CD8-positive, alpha-beta memory T cell (primary cell): Measurements from ENCODE around the gene SPA17. TPM values are rescaled to one million over a fixed set of nuclear protein-coding genes. Genes with fewer than 3 reads are reported as not detected.

Source experiments
- CTCF ChIA-PET: fragments of 350-600 bp; sonication (Branson Sonifier 250); formaldehyde crosslinking; loops from one replicate; lab custom pipeline; 2021; ENCODE audit warnings: antibody characterized with exemption; lab: Charles Lee
- POLR2A ChIA-PET: fragments of 350-600 bp; sonication (Branson Sonifier 250); formaldehyde crosslinking; loops from one replicate; lab custom pipeline; 2021; ENCODE audit warnings: antibody characterized with exemption; lab: Charles Lee
- DNase-seq, 5 donors: peaks; one replicate each; pipeline versions ENCODE4 v3.0.0 to v3.0.0-alpha.2; 2020 to 2022; ENCODE audit warnings: mixed read lengths in 1 of 5
- H3K27ac ChIP-seq: one replicate; pipeline ENCODE4 v1.7.0; 2013; ENCODE audit warnings: low read depth, mild to moderate bottlenecking, low read length, moderate library complexity
- H3K27me3 ChIP-seq: 2 replicates; pipeline ENCODE4 v1.7.0; 2013; ENCODE audit warnings: low read length, mild to moderate bottlenecking; ENCODE audit not compliant: insufficient read depth, poor library complexity, severe bottlenecking
- H3K36me3 ChIP-seq: 2 replicates; pipeline ENCODE4 v1.7.0; 2013; ENCODE audit warnings: mild to moderate bottlenecking, low read length, moderate library complexity; ENCODE audit not compliant: insufficient read depth
- H3K4me1 ChIP-seq: 2 replicates; pipeline ENCODE4 v1.7.0; 2013; ENCODE audit warnings: mild to moderate bottlenecking, low read length, moderate library complexity; ENCODE audit not compliant: insufficient read depth
- H3K4me3 ChIP-seq: 2 replicates; pipeline ENCODE4 v1.7.0; 2013; ENCODE audit warnings: mild to moderate bottlenecking, low read length
- H3K9me3 ChIP-seq: 2 replicates; pipeline ENCODE4 v1.7.0; 2013; ENCODE audit warnings: mild to moderate bottlenecking, low read length
- H3K27ac Mint-ChIP-seq, 8 donors: one replicate each; pipeline ENCODE4 v1.8.0; 2020 to 2021; ENCODE audit warnings: mixed read lengths in 8 of 8, mild to moderate bottlenecking in 6 of 8, inconsistent platforms in 3 of 8, moderate library complexity in 3 of 8
- H3K27me3 Mint-ChIP-seq, 2 donors: one replicate each; pipeline ENCODE4 v1.8.0; 2020 to 2021; ENCODE audit warnings: mixed read lengths in 2 of 2, mild to moderate bottlenecking in 1 of 2, moderate library complexity in 1 of 2
- H3K36me3 Mint-ChIP-seq, 3 donors: one replicate each; pipeline ENCODE4 v1.8.0; 2020 to 2021; ENCODE audit warnings: mixed read lengths in 3 of 3, inconsistent platforms in 1 of 3, mild to moderate bottlenecking in 1 of 3
- H3K4me1 Mint-ChIP-seq, 3 donors: one replicate each; pipeline ENCODE4 v1.8.0; 2020 to 2021; ENCODE audit warnings: mixed read lengths in 3 of 3, inconsistent platforms in 1 of 3, mild to moderate bottlenecking in 1 of 3
- H3K4me3 Mint-ChIP-seq, 7 donors: one replicate each; pipeline ENCODE4 v1.8.0; 2020 to 2021; ENCODE audit warnings: mixed read lengths in 7 of 7, mild to moderate bottlenecking in 6 of 7, moderate library complexity in 4 of 7, inconsistent platforms in 2 of 7
- H3K9me3 Mint-ChIP-seq, 5 donors: one replicate each; pipeline ENCODE4 v1.8.0; 2020 to 2022; ENCODE audit warnings: mixed read lengths in 5 of 5, mild to moderate bottlenecking in 3 of 5, moderate library complexity in 2 of 5, inconsistent platforms in 1 of 5
- polyA plus RNA-seq: library from polyadenylated mRNA; unstranded; fragments of 300-500 nt; fragmentation: Illumina TruSeq; gene quantifications from one replicate; pipeline ENCODE4 v1.2.3, GENCODE V29; 2021
- total RNA-seq, 2 experiments: library from RNA; stranded (reverse); gene quantifications; one replicate each; pipeline ENCODE4 v1.2.3, GENCODE V29; 2021

The SPA17 gene
- total and polyA plus RNA-seq, 3 experiments from 2014 or later = 1.4 to 3.9 (median 2.2) TPM

GRCh38 chr11:124725719-124726105 is 52.0 kb downstream of the SPA17 start:
- no peak overlapping the region for H3K4me3 ChIP-seq
- Mint-ChIP-seq H3K27me3 (peaks cover 31 to 53% of the 10 kb centered on the region in 2 donors), H3K4me1 (peaks cover 0 to 7% (median 4%) of the 10 kb centered on the region in 3 donors), H3K9me3 (no peaks in the 10 kb centered on the region), H3K27ac (peak overlapping the region in 1 of 8 donors; percentile 1), H3K36me3 (peaks cover 0 to 2% (median 0%) of the 10 kb centered on the region in 3 donors), H3K4me3 (no peak overlapping the region)
- POLR2A ChIA-PET = no interaction called here
- H3K27ac ChIP-seq = no peak overlapping the region
- H3K36me3 ChIP-seq = no peaks in the 10 kb centered on the region
- no peaks in the 10 kb centered on the region for H3K9me3 ChIP-seq
- CTCF ChIA-PET = no interaction called here
- DNase-seq = no peak
- peaks cover 3% of the 10 kb centered on the region for H3K27me3 ChIP-seq
- H3K4me1 ChIP-seq = no peaks in the 10 kb centered on the region

DNA sequence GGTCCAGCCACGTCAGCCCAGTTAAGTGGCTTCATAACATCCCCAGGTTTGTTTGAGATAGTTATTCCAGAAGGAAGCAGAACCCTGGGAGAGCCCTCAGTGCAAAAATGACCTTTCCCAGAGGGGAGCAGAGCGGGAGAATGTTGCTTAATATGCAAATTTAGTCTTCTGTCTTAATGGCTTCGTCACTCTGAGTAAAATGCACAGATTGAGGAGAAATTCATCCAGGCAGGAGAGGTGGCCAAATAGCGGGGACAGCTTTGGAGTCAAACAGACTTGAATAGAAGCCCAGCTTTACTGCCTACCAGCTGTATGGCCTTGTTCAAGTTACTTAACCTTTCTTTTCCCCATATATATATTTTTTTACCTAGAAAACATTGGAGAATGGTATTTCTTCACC is 53.8 kb downstream of the SPA17 start:
- H3K36me3 Mint-ChIP-seq = peaks cover 0 to 2% (median 0%) of the 10 kb centered on the region in 3 donors
- peaks cover 31 to 44% of the 10 kb centered on the region in 2 donors for H3K27me3 Mint-ChIP-seq
- H3K4me3 Mint-ChIP-seq = no peak overlapping the region
- no peaks in the 10 kb centered on the region for H3K4me1 ChIP-seq
- no peaks in the 10 kb centered on the region for H3K9me3 ChIP-seq
- no peak for DNase-seq
- H3K27ac ChIP-seq = no peak overlapping the region
- H3K4me3 ChIP-seq = no peak overlapping the region
- POLR2A ChIA-PET = no interaction called here
- H3K4me1 Mint-ChIP-seq = peaks cover 0 to 3% (median 0%) of the 10 kb centered on the region in 3 donors
- CTCF ChIA-PET = no interaction called here
- H3K27ac Mint-ChIP-seq = no peak overlapping the region
- H3K36me3 ChIP-seq = no peaks in the 10 kb centered on the region
- H3K27me3 ChIP-seq = peaks cover 3% of the 10 kb centered on the region
- no peaks in the 10 kb centered on the region for H3K9me3 Mint-ChIP-seq

GRCh38 chr11:124728134-124728533 is 54.4 kb downstream of the SPA17 start:
- ChIA-PET CTCF (no interaction called here), POLR2A (no interaction called here)
- H3K27ac Mint-ChIP-seq = no peak overlapping the region
- no peak overlapping the region for H3K27ac ChIP-seq
- no peak for DNase-seq
- H3K27me3 ChIP-seq = peaks cover 3% of the 10 kb centered on the region
- peaks cover 0 to 2% (median 0%) of the 10 kb centered on the region in 3 donors for H3K36me3 Mint-ChIP-seq
- H3K4me3 ChIP-seq = no peak overlapping the region
- H3K4me1 ChIP-seq = no peaks in the 10 kb centered on the region
- H3K9me3 ChIP-seq = no peaks in the 10 kb centered on the region
- H3K9me3 Mint-ChIP-seq = no peaks in the 10 kb centered on the region
- H3K36me3 ChIP-seq = no peaks in the 10 kb centered on the region
- peaks cover 25 to 39% of the 10 kb centered on the region in 2 donors for H3K27me3 Mint-ChIP-seq
- peaks cover 0 to 3% (median 0%) of the 10 kb centered on the region in 3 donors for H3K4me1 Mint-ChIP-seq
- H3K4me3 Mint-ChIP-seq = no peak overlapping the region

DNA sequence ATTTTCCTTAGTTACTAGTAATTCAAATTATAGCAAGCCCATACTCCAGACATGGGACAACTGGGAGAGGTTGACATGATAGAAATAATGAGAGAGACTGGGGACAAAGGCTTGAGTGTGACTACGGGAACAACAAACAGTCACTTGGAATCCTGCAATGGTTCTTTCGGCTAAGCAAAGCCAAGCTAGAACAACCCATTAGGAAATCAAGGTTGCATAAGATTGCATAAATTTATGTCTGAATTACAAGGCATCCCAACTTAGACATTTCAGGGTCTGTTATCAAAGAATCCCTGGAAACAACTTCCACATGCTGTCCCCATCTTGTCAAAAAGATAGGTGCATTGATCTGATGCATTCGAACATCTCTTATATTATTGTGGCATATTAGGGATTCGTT is 55.9 kb downstream of the SPA17 start:
- no peak overlapping the region for H3K27ac Mint-ChIP-seq

DNA sequence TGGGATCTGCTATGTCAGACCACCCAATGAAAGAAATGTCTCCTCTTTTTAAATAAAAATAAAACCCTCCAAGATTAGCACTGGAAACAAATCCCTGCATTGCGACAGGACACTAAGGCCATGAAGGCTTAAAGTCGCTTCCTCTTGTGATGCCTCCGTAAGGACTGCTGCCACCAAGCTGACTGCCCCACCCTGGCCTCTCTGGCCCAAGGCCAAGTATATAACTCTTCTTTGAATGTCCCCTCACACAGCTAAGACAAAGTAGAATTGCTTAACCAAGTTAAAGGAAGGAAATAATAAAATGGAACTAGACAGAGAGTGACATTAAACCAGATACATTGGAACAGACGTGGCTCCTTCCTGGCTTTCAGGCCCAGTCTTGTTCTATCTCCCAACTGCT is 58.5 kb downstream of the SPA17 start:
- ChIA-PET POLR2A (no interaction called here), CTCF (no interaction called here)
- H3K27ac ChIP-seq = no peak overlapping the region
- no peaks in the 10 kb centered on the region for H3K9me3 ChIP-seq
- H3K4me3 ChIP-seq = no peak overlapping the region
- Mint-ChIP-seq H3K36me3 (no peaks in the 10 kb centered on the region), H3K9me3 (no peaks in the 10 kb centered on the region), H3K4me1 (no peaks in the 10 kb centered on the region), H3K27ac (no peak overlapping the region), H3K27me3 (peaks cover 6 to 7% of the 10 kb centered on the region in 2 donors), H3K4me3 (no peak overlapping the region)
- no peak for DNase-seq
- no peaks in the 10 kb centered on the region for H3K4me1 ChIP-seq
- H3K36me3 ChIP-seq = no peaks in the 10 kb centered on the region
- H3K27me3 ChIP-seq = no peaks in the 10 kb centered on the region

More for the DNA sequence above, 55.9 kb downstream of the SPA17 start:
- Mint-ChIP-seq H3K36me3 (peaks cover 0 to 2% (median 0%) of the 10 kb centered on the region in 3 donors), H3K4me3 (no peak overlapping the region), H3K4me1 (peaks cover 0 to 3% (median 0%) of the 10 kb centered on the region in 3 donors), H3K27me3 (peaks cover 17 to 26% of the 10 kb centered on the region in 2 donors), H3K9me3 (no peaks in the 10 kb centered on the region)
- Histone ChIP-seq H3K27me3 (peaks cover 3% of the 10 kb centered on the region), H3K9me3 (no peaks in the 10 kb centered on the region), H3K4me1 (no peaks in the 10 kb centered on the region), H3K36me3 (no peaks in the 10 kb centered on the region), H3K4me3 (no peak overlapping the region), H3K27ac (no peak overlapping the region)
- no peak for DNase-seq
- POLR2A ChIA-PET = no interaction called here
- CTCF ChIA-PET = interaction anchor here (1.3 to 2.4 kb wide), 2 partner anchors 34 to 106 kb away, joined by 4 to 8 read pairs; no protein-coding TSS in a partner anchor

GRCh38 chr11:124736736-124737135 is 63.0 kb downstream of the SPA17 start:
- no peak overlapping the region for H3K4me3 ChIP-seq
- H3K4me1 Mint-ChIP-seq = peaks cover 17 to 20% (median 19%) of the 10 kb centered on the region in 3 donors
- H3K27me3 ChIP-seq = no peaks in the 10 kb centered on the region
- peak overlapping the region in 1 of 7 donors; percentile 17 for H3K4me3 Mint-ChIP-seq
- no peaks in the 10 kb centered on the region for H3K36me3 ChIP-seq
- peaks cover 17% of the 10 kb centered on the region for H3K4me1 ChIP-seq
- no peaks in the 10 kb centered on the region for H3K9me3 Mint-ChIP-seq
- no peaks in the 10 kb centered on the region for H3K36me3 Mint-ChIP-seq
- ChIA-PET CTCF (interaction anchor here (1.0 kb wide), 2 partner anchors 10 to 27 kb away, joined by 3 to 5 read pairs; no protein-coding TSS in a partner anchor), POLR2A (no interaction called here)
- no peak overlapping the region for H3K27ac ChIP-seq
- no peak for DNase-seq
- H3K27ac Mint-ChIP-seq = no peak overlapping the region
- no peaks in the 10 kb centered on the region for H3K9me3 ChIP-seq
- peaks cover 15 to 19% of the 10 kb centered on the region in 2 donors for H3K27me3 Mint-ChIP-seq

DNA sequence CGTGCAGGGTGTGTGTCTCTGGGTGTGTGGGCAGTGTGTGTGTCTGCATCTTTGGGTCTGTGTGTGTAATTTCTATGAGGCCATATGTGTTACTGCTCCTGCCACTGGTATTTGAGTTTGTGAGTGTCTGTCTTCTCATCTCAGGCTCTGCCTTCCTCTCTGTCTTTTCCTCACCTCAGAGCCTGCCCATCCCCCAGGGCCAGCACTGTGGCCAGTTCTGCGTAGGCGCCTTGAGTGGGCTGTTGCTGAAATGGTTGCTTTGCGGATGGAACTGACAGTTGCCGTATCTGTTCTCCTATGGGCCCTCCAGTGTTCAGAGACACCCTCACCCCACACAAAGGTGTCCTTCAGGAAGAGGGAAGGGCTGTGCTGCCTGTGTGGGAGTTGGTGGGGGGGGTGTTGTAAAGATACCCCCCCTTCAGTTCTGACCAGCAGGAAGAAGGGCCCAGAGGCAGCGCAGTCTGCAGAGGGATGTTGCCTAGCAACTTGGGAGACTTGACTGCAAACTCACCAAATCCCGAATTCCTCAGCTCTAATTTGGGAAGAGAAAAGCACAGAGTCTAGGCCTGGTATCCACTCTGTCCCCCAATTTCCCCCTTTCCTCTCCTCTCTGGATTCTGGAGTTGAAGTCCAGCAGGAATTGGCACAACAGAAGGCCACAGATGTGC is 64.1 kb downstream of the SPA17 start:
- Histone ChIP-seq H3K4me1 (peaks cover 17% of the 10 kb centered on the region), H3K4me3 (no peak overlapping the region), H3K9me3 (no peaks in the 10 kb centered on the region), H3K27me3 (no peaks in the 10 kb centered on the region), H3K27ac (no peak overlapping the region), H3K36me3 (no peaks in the 10 kb centered on the region)
- H3K27me3 Mint-ChIP-seq = peaks cover 19 to 28% of the 10 kb centered on the region in 2 donors
- peak overlapping the region in 1 of 8 donors; percentile 7 for H3K27ac Mint-ChIP-seq
- peak overlapping the region in 2 of 7 donors; percentile 52 to 78 for H3K4me3 Mint-ChIP-seq
- no peak for DNase-seq
- ChIA-PET POLR2A (no interaction called here), CTCF (interaction anchor here (1.0 to 5.3 kb wide), 2 partner anchors 26 kb away, joined by 5 to 30 read pairs; partner anchors contain the start of gene ESAM)
- no peaks in the 10 kb centered on the region for H3K36me3 Mint-ChIP-seq
- H3K9me3 Mint-ChIP-seq = no peaks in the 10 kb centered on the region
- H3K4me1 Mint-ChIP-seq = peaks cover 17 to 20% (median 19%) of the 10 kb centered on the region in 3 donors

- Mint-ChIP-seq H3K4me1 (peaks cover 17 to 20% (median 19%) of the 10 kb centered on the region in 3 donors), H3K36me3 (no peaks in the 10 kb centered on the region), H3K27ac (peak overlapping the region in 1 of 8 donors; percentile 95), H3K27me3 (peaks cover 19 to 28% of the 10 kb centered on the region in 2 donors), H3K9me3 (no peaks in the 10 kb centered on the region), H3K4me3 (peak overlapping the region; percentile 80 to 94 (median 84))
- ChIA-PET POLR2A (no interaction called here), CTCF (interaction anchor here (1.0 to 5.3 kb wide), 2 partner anchors 14 to 25 kb away, joined by 3 to 30 read pairs; partner anchors contain the start of gene ESAM)
- Histone ChIP-seq H3K36me3 (no peaks in the 10 kb centered on the region), H3K9me3 (no peaks in the 10 kb centered on the region), H3K4me3 (peak overlapping the region; percentile 79), H3K27ac (no peak overlapping the region), H3K27me3 (no peaks in the 10 kb centered on the region), H3K4me1 (peaks cover 17% of the 10 kb centered on the region)
- no peak for DNase-seq
Measured at GRCh38 chr11:124738713-124739478, 65.2 kb downstream of the SPA17 start.
